DOHH2 (cell line): ENCODE results near the gene HOXB7.

Experiments
- H3F3A ChIP-seq: fragments of 200-600 bp; sonication (generic), shearing (Covaris generic); 2 replicates; pipeline ENCODE4 v1.6.0; 2016; ENCODE audit warnings: antibody characterized with exemption, mild to moderate bottlenecking; ENCODE audit not compliant: control insufficient read depth, insufficient read depth
- H3K27ac ChIP-seq: fragments of 200-600 bp; sonication (generic); 2 replicates; pipeline ENCODE4 v1.5.1; 2014; ENCODE audit warnings: low read depth, mild to moderate bottlenecking, low read length, moderate library complexity
- H3K27me3 ChIP-seq: fragments of 200-600 bp; sonication (generic); 2 replicates; pipeline ENCODE4 v1.6.1; 2014; ENCODE audit warnings: mild to moderate bottlenecking, low read length, mixed read lengths; ENCODE audit not compliant: control insufficient read depth
- H3K36me3 ChIP-seq: fragments of 200-600 bp; sonication (generic); 2 replicates; pipeline ENCODE4 v1.6.1; 2014; ENCODE audit warnings: mild to moderate bottlenecking, low read length, moderate library complexity, mixed read lengths; ENCODE audit not compliant: control insufficient read depth
- H3K4me1 ChIP-seq: fragments of 200-600 bp; sonication (generic); 2 replicates; pipeline ENCODE4 v1.6.1; 2014; ENCODE audit warnings: mild to moderate bottlenecking, low read length, mixed read lengths; ENCODE audit not compliant: control insufficient read depth
- H3K4me2 ChIP-seq: fragments of 200-600 bp; sonication (generic); 2 replicates; pipeline ENCODE4 v1.6.0; 2014; ENCODE audit warnings: mild to moderate bottlenecking, low read length, moderate library complexity
- H3K4me3 ChIP-seq: fragments of 200-600 bp; sonication (generic); 2 replicates; pipeline ENCODE4 v1.5.1; 2014; ENCODE audit warnings: mild to moderate bottlenecking, low read length, mixed read lengths
- H3K79me2 ChIP-seq: fragments of 200-600 bp; sonication (generic); 2 replicates; pipeline ENCODE4 v1.6.1; 2014; ENCODE audit warnings: mild to moderate bottlenecking, low read length, mixed read lengths; ENCODE audit not compliant: control insufficient read depth
- H3K9me2 ChIP-seq: fragments of 200-600 bp; sonication (generic); replicated peaks from 2 replicates; pipeline ENCODE4 v1.6.1; 2014; ENCODE audit warnings: mild to moderate bottlenecking, low read length, mixed read lengths; ENCODE audit not compliant: control insufficient read depth
- H3K9me3 ChIP-seq: fragments of 200-600 bp; sonication (generic); 2 replicates; pipeline ENCODE4 v1.6.1; 2014; ENCODE audit warnings: antibody characterized with exemption, low read length, mixed read lengths; ENCODE audit not compliant: control insufficient read depth, insufficient read depth
- H4K20me1 ChIP-seq: fragments of 200-600 bp; sonication (generic); 2 replicates; pipeline ENCODE4 v1.6.0; 2014; ENCODE audit warnings: low read depth, mild to moderate bottlenecking, antibody characterized with exemption, low read length, moderate library complexity; ENCODE audit not compliant: control insufficient read depth, insufficient read depth
- CTCF ChIP-seq: fragments of 200-600 bp; sonication (generic); IDR thresholded peaks from one replicate; pipeline ENCODE4 v1.5.1; 2014; ENCODE audit warnings: antibody characterized with exemption, mild to moderate bottlenecking, low read depth, low read length; ENCODE audit not compliant: poor library complexity, severe bottlenecking
- EZH2phosphoT487 ChIP-seq: fragments of 200-600 bp; sonication (generic); IDR thresholded peaks from 2 replicates; pipeline ENCODE4 v1.6.1; 2017; ENCODE audit warnings: borderline replicate concordance, mild to moderate bottlenecking, antibody characterized with exemption, low read length, moderate library complexity, mixed read lengths

Gene HOXB7

GRCh38 chr17:48641541-48642058, 30.8 kb upstream of the HOXB7 start:
- Histone ChIP-seq H3K27me3 (peaks cover 45% of the 10 kb centered on the region), H3K9me2 (no peaks in the 10 kb centered on the region), H3F3A (no peaks in the 10 kb centered on the region), H3K9me3 (no peaks in the 10 kb centered on the region), H3K79me2 (no peaks in the 10 kb centered on the region), H3K4me2 (no peak overlapping the region; the same call in 1 of the 2 replicates), H3K4me3 (no peak overlapping the region), H4K20me1 (no peaks in the 10 kb centered on the region), H3K4me1 (peaks cover 11% of the 10 kb centered on the region), H3K27ac (no peak overlapping the region), H3K36me3 (no peaks in the 10 kb centered on the region)
- no peak for TF ChIP-seq EZH2phosphoT487
- no peak for TF ChIP-seq CTCF

- peaks cover 52% of the 10 kb centered on the region for H3K27me3 ChIP-seq
These were observed 30.0 kb upstream of the HOXB7 start for GRCh38 chr17:48640858-48641180.

GRCh38 chr17:48639982-48640857, 29.4 kb upstream of the HOXB7 start:
- Histone ChIP-seq H3K79me2 (no peaks in the 10 kb centered on the region), H3K9me3 (no peaks in the 10 kb centered on the region), H3K36me3 (no peaks in the 10 kb centered on the region), H3K4me3 (no peak overlapping the region), H4K20me1 (no peaks in the 10 kb centered on the region), H3K4me2 (no peak overlapping the region), H3K27me3 (peaks cover 56% of the 10 kb centered on the region), H3F3A (no peaks in the 10 kb centered on the region), H3K4me1 (peaks cover 18% of the 10 kb centered on the region), H3K9me2 (no peaks in the 10 kb centered on the region), H3K27ac (no peak overlapping the region)
- TF ChIP-seq CTCF (no peak), EZH2phosphoT487 (no peak)

More at GRCh38 chr17:48640858-48641180, 30.0 kb upstream of the HOXB7 start:
- no peak for TF ChIP-seq CTCF
- TF ChIP-seq EZH2phosphoT487 = no peak
- Histone ChIP-seq H3K4me1 (peaks cover 14% of the 10 kb centered on the region), H3K9me2 (no peaks in the 10 kb centered on the region), H3F3A (no peaks in the 10 kb centered on the region), H4K20me1 (no peaks in the 10 kb centered on the region), H3K36me3 (no peaks in the 10 kb centered on the region), H3K79me2 (no peaks in the 10 kb centered on the region), H3K4me3 (no peak overlapping the region), H3K9me3 (no peaks in the 10 kb centered on the region), H3K27ac (no peak overlapping the region), H3K4me2 (no peak overlapping the region)
